Measurements from ENCODE around the gene MLF2. TPM values are rescaled to one million over a fixed set of nuclear protein-coding genes. Genes with fewer than 3 reads are reported as not detected.

MLF2 gene
- total RNA-seq, 1 donor from 2014 or later: 135 TPM

GRCh38 chr12:6703631-6704030, 49.3 kb downstream of the MLF2 start:
- intact Hi-C loops (cut with DNase I): no loop called here
- DNase-seq (ENCODE audit: low spot score): no peak

GRCh38 chr12:6701078-6701768, 51.7 kb downstream of the MLF2 start:
- DNase-seq (ENCODE audit: low spot score): no peak
- intact Hi-C loops (cut with DNase I): no loop called here

GRCh38 chr12:6700646-6701051, 52.3 kb downstream of the MLF2 start, which contains the start of gene PIANP:
Gene PIANP, minus strand, starts transcription at chr12:6700815. Its CDS starts 2,754 bp downstream, at chr12:6698061.
- no peak for DNase-seq (ENCODE audit: low spot score)
- intact Hi-C loops (cut with DNase I): no loop called here

GRCh38 chr12:6699989-6700645, 52.8 kb downstream of the MLF2 start:
- intact Hi-C loops (cut with DNase I): no loop called here
- DNase-seq (ENCODE audit: low spot score): no peak

- intact Hi-C loops (cut with DNase I): no loop called here
Measured at GRCh38 chr12:6699259-6699988, 53.5 kb downstream of the MLF2 start.

GRCh38 chr12:6698352-6699046, 54.4 kb downstream of the MLF2 start:
- intact Hi-C loops (cut with DNase I): no loop called here

More at GRCh38 chr12:6699259-6699988, 53.5 kb downstream of the MLF2 start:
- no peak for DNase-seq (ENCODE audit: low spot score)

More at GRCh38 chr12:6698352-6699046, 54.4 kb downstream of the MLF2 start:
- DNase-seq (ENCODE audit: low spot score): no peak

Other genes starting within 250 kb of the MLF2 start
- 4,827 TPM for gene GAPDH, start 218.6 kb downstream of the MLF2 start, total RNA-seq
- gene IFFO1, start 197.1 kb downstream of the MLF2 start, total RNA-seq: 24.8 TPM
- 18.5 TPM for gene NOP2, start 184.8 kb downstream of the MLF2 start, total RNA-seq
- gene CHD4, start 145.8 kb downstream of the MLF2 start, total RNA-seq: 186 TPM
- 2.6 TPM for gene LPAR5, start 117.2 kb downstream of the MLF2 start, total RNA-seq
- 1.6 TPM for gene ACRBP, start 105.7 kb downstream of the MLF2 start, total RNA-seq
- gene ING4, start 90.0 kb downstream of the MLF2 start, total RNA-seq: 20.6 TPM
- gene ZNF384, start 63.8 kb downstream of the MLF2 start, total RNA-seq: 32.7 TPM
- 0.40 TPM for gene PIANP, start 52.3 kb downstream of the MLF2 start, total RNA-seq
- gene COPS7A, start 29.1 kb downstream of the MLF2 start, total RNA-seq: 64.7 TPM
- gene PTMS, start 13.2 kb upstream of the MLF2 start, total RNA-seq: 234 TPM
- 0.57 TPM for gene LAG3, start 19.4 kb upstream of the MLF2 start, total RNA-seq
- 3.8 TPM for gene CD4, start 36.4 kb upstream of the MLF2 start, total RNA-seq
- gene GPR162, start 68.7 kb upstream of the MLF2 start, total RNA-seq: 5.7 TPM
- 25.7 TPM for gene P3H3, start 75.3 kb upstream of the MLF2 start, total RNA-seq
- gene GNB3, start 87.8 kb upstream of the MLF2 start, total RNA-seq: 9.7 TPM
- 0.65 TPM for gene CDCA3, start 98.1 kb upstream of the MLF2 start, total RNA-seq
- gene USP5, start 99.0 kb upstream of the MLF2 start, total RNA-seq: 83.5 TPM
- 657 TPM for gene TPI1, start 114.4 kb upstream of the MLF2 start, total RNA-seq
- 4.5 TPM for gene SPSB2, start 120.2 kb upstream of the MLF2 start, total RNA-seq
- 13.3 TPM for gene LRRC23, start 151.7 kb upstream of the MLF2 start, total RNA-seq
- gene ENO2, start 161.4 kb upstream of the MLF2 start, total RNA-seq: 29.7 TPM
- 76.9 TPM for gene ATN1, start 174.8 kb upstream of the MLF2 start, total RNA-seq
- gene RNU7-1, start 190.7 kb upstream of the MLF2 start, total RNA-seq: not detected
- gene C12orf57, start 190.9 kb upstream of the MLF2 start, total RNA-seq: 162 TPM
- 7.0 TPM for gene PTPN6, start 198.2 kb upstream of the MLF2 start, total RNA-seq
- 125 TPM for gene PHB2, start 217.5 kb upstream of the MLF2 start, total RNA-seq
- gene EMG1, start 217.8 kb upstream of the MLF2 start, total RNA-seq: 32.7 TPM